Activated T-helper 1 cell treated with anti-CD3 and anti-CD28 coated beads, Interleukin-2, amount 50 U/mL, for 16 hours (primary cell): ENCODE results near the gene PCCA.
"Not testable (repeated sequence)": the region's sequence is repeated elsewhere in the genome, so short reads cannot be mapped to it uniquely, and the experiment has no call there.

Experiments
- DNase-seq, 2 donors: peaks; one replicate each; pipeline ENCODE4 v3.0.0-alpha.2; 2020; ENCODE audit warnings: low read depth in 1 of 2, low spot score in 1 of 2

Gene PCCA

GRCh38 chr13:100300708-100301107, 211.8 kb downstream of the PCCA start:
- no peak for DNase-seq

GRCh38 chr13:100301418-100301817, 212.5 kb downstream of the PCCA start:
- DNase-seq, result no peak

- DNase-seq, result no peak
Measured at GRCh38 chr13:100302391-100302790, 213.5 kb downstream of the PCCA start.

- DNase-seq, result no peak
Measured at GRCh38 chr13:100304229-100304628, 215.3 kb downstream of the PCCA start.

- DNase-seq, result no peak
Measured at GRCh38 chr13:100305398-100305797, 216.5 kb downstream of the PCCA start.

GRCh38 chr13:100306030-100306429, 217.1 kb downstream of the PCCA start:
- DNase-seq, result no peak

- DNase-seq, result no peak
Measured at GRCh38 chr13:100306434-100306999, 217.6 kb downstream of the PCCA start.

- DNase-seq, result no peak
Measured at GRCh38 chr13:100314132-100314910, 225.4 kb downstream of the PCCA start.

- DNase-seq, result no peak
Measured at GRCh38 chr13:100315522-100315921, 226.6 kb downstream of the PCCA start.

- DNase-seq, result not testable (repeated sequence)
Measured at GRCh38 chr13:100318473-100318872, 229.6 kb downstream of the PCCA start.

GRCh38 chr13:100323937-100324336, 235.0 kb downstream of the PCCA start:
- no peak for DNase-seq

- no peak for DNase-seq
Measured at GRCh38 chr13:100330662-100331061, 241.8 kb downstream of the PCCA start.

GRCh38 chr13:100333141-100333540, 244.2 kb downstream of the PCCA start:
- no peak for DNase-seq

- DNase-seq, result no peak
Measured at GRCh38 chr13:100334214-100334613, 245.3 kb downstream of the PCCA start.

- no peak for DNase-seq
Measured at GRCh38 chr13:100336795-100337516, 248.1 kb downstream of the PCCA start.

- DNase-seq, result no peak
Measured at GRCh38 chr13:100338275-100338674, 249.4 kb downstream of the PCCA start.

GRCh38 chr13:100339411-100339940, 250.6 kb downstream of the PCCA start:
- DNase-seq, result no peak

- no peak for DNase-seq
Measured at GRCh38 chr13:100340865-100341264, 252.0 kb downstream of the PCCA start.

GRCh38 chr13:100341327-100341726, 252.4 kb downstream of the PCCA start:
- DNase-seq, result no peak

GRCh38 chr13:100344544-100344943, 255.7 kb downstream of the PCCA start:
- DNase-seq, result no peak

GRCh38 chr13:100347968-100348367, 259.1 kb downstream of the PCCA start:
- DNase-seq, result no peak

- no peak for DNase-seq
Measured at GRCh38 chr13:100349594-100349993, 260.7 kb downstream of the PCCA start.
